ENCODE measurements around the gene DBX2.

DNA sequence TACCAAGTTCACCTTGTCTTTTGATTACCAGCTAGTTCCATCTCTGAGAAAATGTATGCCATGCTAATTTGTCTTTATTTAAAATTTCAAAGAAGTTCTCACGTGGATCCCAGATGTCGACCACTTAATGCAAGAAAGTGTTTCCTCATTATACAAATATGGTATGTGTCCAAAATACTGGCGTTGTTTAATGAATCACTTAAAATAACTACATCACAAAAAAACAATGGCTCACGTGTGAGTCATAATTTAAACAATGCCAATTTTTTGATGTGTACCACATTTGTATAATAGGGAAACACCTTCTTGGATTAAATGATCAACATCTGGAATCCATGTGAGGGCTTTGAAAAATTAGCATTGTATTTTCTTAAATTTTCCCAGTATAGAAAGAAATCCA is 40.8 kb downstream of the DBX2 start:
- TF ChIP-seq, protein P1, sequence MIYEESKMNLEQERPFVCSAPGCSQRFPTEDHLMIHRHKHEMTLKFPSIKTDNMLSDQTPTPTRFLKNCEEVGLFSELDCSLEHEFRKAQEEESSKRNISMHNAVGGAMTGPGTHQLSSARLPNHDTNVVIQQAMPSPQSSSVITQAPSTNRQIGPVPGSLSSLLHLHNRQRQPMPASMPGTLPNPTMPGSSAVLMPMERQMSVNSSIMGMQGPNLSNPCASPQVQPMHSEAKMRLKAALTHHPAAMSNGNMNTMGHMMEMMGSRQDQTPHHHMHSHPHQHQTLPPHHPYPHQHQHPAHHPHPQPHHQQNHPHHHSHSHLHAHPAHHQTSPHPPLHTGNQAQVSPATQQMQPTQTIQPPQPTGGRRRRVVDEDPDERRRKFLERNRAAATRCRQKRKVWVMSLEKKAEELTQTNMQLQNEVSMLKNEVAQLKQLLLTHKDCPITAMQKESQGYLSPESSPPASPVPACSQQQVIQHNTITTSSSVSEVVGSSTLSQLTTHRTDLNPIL (CRISPR knock-in tag; IDR thresholded peaks at IDR 0.05; ENCODE audit: low read depth), result no peak
- TF ChIP-seq RARB (CRISPR knock-in tag; IDR thresholded peaks at IDR 0.05) (no peak), ZFP3 (CRISPR knock-in tag; IDR thresholded peaks at IDR 0.05) (no peak), ZFP30 (CRISPR knock-in tag; IDR thresholded peaks at IDR 0.05) (no peak), ESRRG (CRISPR knock-in tag; IDR thresholded peaks at IDR 0.05) (no peak), TCF4 (CRISPR knock-in tag; IDR thresholded peaks at IDR 0.05; ENCODE audit: borderline replicate concordance) (no peak)
- TF ChIP-seq, protein P2, sequence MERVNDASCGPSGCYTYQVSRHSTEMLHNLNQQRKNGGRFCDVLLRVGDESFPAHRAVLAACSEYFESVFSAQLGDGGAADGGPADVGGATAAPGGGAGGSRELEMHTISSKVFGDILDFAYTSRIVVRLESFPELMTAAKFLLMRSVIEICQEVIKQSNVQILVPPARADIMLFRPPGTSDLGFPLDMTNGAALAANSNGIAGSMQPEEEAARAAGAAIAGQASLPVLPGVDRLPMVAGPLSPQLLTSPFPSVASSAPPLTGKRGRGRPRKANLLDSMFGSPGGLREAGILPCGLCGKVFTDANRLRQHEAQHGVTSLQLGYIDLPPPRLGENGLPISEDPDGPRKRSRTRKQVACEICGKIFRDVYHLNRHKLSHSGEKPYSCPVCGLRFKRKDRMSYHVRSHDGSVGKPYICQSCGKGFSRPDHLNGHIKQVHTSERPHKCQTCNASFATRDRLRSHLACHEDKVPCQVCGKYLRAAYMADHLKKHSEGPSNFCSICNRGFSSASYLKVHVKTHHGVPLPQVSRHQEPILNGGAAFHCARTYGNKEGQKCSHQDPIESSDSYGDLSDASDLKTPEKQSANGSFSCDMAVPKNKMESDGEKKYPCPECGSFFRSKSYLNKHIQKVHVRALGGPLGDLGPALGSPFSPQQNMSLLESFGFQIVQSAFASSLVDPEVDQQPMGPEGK (CRISPR knock-in tag; IDR thresholded peaks at IDR 0.05; ENCODE audit: borderline replicate concordance), result no peak
- TF ChIP-seq, protein P3, sequence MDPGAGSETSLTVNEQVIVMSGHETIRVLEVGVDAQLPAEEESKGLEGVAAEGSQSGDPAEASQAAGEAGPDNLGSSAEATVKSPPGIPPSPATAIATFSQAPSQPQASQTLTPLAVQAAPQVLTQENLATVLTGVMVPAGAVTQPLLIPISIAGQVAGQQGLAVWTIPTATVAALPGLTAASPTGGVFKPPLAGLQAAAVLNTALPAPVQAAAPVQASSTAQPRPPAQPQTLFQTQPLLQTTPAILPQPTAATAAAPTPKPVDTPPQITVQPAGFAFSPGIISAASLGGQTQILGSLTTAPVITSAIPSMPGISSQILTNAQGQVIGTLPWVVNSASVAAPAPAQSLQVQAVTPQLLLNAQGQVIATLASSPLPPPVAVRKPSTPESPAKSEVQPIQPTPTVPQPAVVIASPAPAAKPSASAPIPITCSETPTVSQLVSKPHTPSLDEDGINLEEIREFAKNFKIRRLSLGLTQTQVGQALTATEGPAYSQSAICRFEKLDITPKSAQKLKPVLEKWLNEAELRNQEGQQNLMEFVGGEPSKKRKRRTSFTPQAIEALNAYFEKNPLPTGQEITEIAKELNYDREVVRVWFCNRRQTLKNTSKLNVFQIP (CRISPR knock-in tag; IDR thresholded peaks at IDR 0.05; ENCODE audit: borderline replicate concordance, low read depth), result no peak

All from SK-N-SH treated with all-trans-retinoic acid at 6 μM for 48 hours (cell line).